ENCODE results near the gene PLA2G4E.

PLA2G4E gene

DNA sequence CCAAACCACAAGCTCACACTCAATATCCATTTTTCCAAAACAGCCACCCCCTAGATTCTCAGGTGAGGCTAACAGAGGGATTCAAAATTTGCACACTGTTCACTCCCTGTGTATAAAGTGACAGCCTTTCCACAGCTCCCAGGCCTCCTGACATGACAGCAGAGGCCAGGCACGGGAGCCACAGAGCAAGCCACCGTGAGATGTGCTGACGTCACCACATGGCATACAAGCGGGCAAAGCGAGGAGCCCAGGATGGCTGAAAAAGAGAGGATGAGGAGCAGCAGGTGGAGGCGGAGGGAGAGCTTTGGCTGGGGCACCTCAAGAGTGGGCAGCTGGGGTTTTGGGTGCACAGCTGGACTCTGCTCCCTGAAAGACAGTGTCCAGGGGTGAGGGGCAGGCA, 75.6 kb downstream of the PLA2G4E start:
- DNase-seq (ENCODE audit: insufficient read length, low spot score), result no peak
- no peak for FAIRE-seq
- TF ChIP-seq POLR2AphosphoS5 (IDR thresholded peaks at IDR 0.05; ENCODE audit: low read depth, low read length), result no peak
- no peak for TF ChIP-seq POLR2A (IDR thresholded peaks at IDR 0.05; ENCODE audit: low read depth, low read length)

DNA sequence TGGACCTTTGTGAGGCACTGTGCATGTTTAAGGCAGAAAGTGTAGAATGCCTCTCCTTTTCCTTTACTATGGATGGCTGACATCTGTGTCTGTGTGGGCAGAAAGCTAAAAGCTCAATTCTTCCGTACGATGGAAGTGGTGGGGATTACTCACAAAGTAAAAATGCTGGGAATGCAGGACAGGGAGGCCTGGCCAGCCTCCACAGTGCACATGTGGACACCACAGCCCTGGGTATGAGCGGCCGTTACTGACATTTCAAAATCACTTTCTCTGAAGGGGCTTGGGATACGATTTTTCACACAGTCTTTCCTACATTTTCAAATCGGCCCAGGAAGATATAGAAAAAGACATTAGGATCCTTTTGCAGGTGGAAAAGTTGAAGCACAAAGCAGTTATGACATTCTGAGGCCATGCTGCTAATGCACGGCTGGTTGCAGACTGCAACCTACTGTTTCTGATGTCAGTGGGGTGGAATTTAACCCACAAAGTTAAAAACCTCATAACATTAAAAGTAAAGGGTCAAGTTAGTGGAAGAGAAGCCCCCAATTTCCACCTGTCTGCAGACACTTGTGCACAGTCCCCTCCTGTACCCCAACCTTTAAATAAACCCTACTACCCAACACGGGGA, 76.4 kb downstream of the PLA2G4E start:
- TF ChIP-seq POU2F2 (IDR thresholded peaks at IDR 0.05; ENCODE audit: low read depth, low read length), result no peak
- DNase-seq (ENCODE audit: insufficient read length, low spot score) (no peak), FAIRE-seq (no peak)

DNA sequence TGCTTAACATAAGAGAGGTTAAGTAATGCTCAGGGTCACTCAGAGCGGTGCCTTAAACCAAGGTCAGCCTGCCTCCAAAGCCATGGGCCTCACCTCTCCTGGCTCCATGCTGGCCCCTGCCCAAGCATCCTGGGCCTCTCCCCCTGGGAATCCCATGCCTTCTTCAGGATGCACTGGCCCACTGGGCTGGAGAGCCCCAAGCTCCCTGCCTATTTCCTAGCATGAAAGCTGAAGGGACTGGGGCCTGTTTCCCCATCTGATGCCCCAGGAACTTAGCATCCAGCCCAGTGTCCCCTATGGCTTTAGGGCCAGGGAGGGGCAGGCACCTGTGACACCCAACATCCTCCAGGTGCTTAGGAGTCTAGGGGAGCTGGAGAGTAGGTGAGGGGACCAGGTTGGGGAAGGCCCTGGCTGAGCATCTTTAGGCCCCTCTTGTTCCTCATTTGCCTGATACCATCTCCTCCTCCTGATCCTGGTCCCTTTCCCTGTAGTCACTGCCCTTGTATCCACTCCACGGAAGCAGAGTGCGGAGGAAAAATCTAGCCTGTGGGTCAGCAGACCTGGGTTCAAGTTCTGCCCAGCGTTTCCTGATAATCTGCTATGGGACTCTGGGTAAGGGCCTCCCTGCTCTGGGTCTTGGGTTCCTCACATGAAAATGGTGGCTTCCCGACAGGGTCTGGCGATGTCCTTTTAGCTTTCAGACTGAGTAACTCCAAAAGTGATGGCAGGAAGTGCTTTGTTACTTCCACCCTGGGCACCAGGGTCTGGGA, 77.1 kb downstream of the PLA2G4E start:
- FAIRE-seq, result no peak
- TF ChIP-seq POLR2A (IDR thresholded peaks at IDR 0.05; ENCODE audit: low read depth, low read length), result 0 out of 2 replicates have a peak, but pooled peaks have one; percentile 2
- TF ChIP-seq POU2F2 (IDR thresholded peaks at IDR 0.05; ENCODE audit: low read depth, low read length), result no peak
- TF ChIP-seq PAX5 (IDR thresholded peaks at IDR 0.05; ENCODE audit: insufficient read depth, low read length, severe bottlenecking), result no peak

GRCh38 chr15:41942886-41943285, 78.0 kb downstream of the PLA2G4E start:
- DNase-seq (ENCODE audit: insufficient read length, low spot score) (no peak), FAIRE-seq (no peak)
- TF ChIP-seq POLR2AphosphoS5 (IDR thresholded peaks at IDR 0.05; ENCODE audit: low read depth, low read length), result no peak
- no peak for TF ChIP-seq PAX5 (IDR thresholded peaks at IDR 0.05; ENCODE audit: insufficient read depth, low read length, severe bottlenecking)
- TF ChIP-seq POU2F2 (IDR thresholded peaks at IDR 0.05; ENCODE audit: low read depth, low read length), result no peak
- no peak for TF ChIP-seq POLR2A (IDR thresholded peaks at IDR 0.05; ENCODE audit: low read depth, low read length)
- no peak for TF ChIP-seq SPI1 (IDR thresholded peaks at IDR 0.05; ENCODE audit: low read depth, low read length)
- no peak for TF ChIP-seq TAF1 (IDR thresholded peaks at IDR 0.05; ENCODE audit: low read depth, low read length)

More for the DNA sequence above, 77.1 kb downstream of the PLA2G4E start:
- no peak for DNase-seq (ENCODE audit: insufficient read length, low spot score)

GRCh38 chr15:41941644-41942415, 79.0 kb downstream of the PLA2G4E start:
- DNase-seq (ENCODE audit: insufficient read length, low spot score), result no peak
- TF ChIP-seq SPI1 (IDR thresholded peaks at IDR 0.05; ENCODE audit: low read depth, low read length), result no peak
- TF ChIP-seq PAX5 (IDR thresholded peaks at IDR 0.05; ENCODE audit: insufficient read depth, low read length, severe bottlenecking), result no peak
- no peak for TF ChIP-seq POU2F2 (IDR thresholded peaks at IDR 0.05; ENCODE audit: low read depth, low read length)
- TF ChIP-seq POLR2AphosphoS5 (IDR thresholded peaks at IDR 0.05; ENCODE audit: low read depth, low read length), result no peak
- TF ChIP-seq POLR2A (IDR thresholded peaks at IDR 0.05; ENCODE audit: low read depth, low read length), result no peak
- no peak for TF ChIP-seq TAF1 (IDR thresholded peaks at IDR 0.05; ENCODE audit: low read depth, low read length)
- no peak for FAIRE-seq

DNA sequence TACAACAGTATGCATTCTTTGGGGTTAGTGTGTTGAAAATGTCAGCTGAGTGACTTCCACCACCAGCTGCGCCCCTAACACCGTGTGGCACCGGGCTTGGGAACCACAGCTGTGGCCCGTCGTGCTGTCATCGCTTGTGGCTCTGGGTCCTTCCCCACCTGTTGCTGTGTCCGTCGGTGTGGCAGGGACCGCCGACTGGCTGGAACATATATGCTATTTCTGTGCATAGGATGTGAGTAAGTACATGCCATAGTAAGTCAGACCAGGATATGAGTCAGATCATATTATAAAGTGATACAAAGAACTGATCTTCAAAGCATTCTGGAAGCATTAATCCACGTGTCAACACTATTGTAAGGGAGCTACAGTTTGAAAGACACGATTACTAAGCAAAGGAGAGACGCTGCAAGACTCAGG, 80.4 kb downstream of the PLA2G4E start:
- FAIRE-seq (peak; percentile 5), DNase-seq (ENCODE audit: insufficient read length, low spot score) (no peak)
- TF ChIP-seq PAX5 (IDR thresholded peaks at IDR 0.05; ENCODE audit: insufficient read depth, low read length, severe bottlenecking) (no peak), POU2F2 (IDR thresholded peaks at IDR 0.05; ENCODE audit: low read depth, low read length) (no peak)

DNA sequence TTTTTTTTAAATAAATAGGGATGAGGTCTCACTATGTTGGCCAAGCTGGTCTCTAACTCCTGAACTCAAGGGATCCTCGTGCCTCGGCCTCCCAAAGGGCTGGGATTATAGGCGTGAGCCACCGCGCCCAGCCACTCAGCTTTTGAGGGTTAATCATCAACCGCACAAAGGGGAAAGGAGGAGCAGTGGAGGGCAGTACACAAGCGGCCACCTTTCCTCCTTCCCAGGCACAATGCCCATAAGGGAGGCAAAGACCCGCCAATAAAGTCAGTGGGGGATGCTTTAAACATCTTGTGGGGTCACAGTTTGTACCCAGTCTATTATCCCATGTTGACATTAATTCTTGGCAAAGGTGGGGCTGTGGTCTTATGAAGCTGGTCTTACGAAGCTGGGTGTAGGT, 80.9 kb downstream of the PLA2G4E start:
- FAIRE-seq (no peak), DNase-seq (ENCODE audit: insufficient read length, low spot score) (no peak)
- TF ChIP-seq POLR2AphosphoS5 (IDR thresholded peaks at IDR 0.05; ENCODE audit: low read depth, low read length) (0 out of 2 replicates have a peak, but pooled peaks have one; percentile 33), TAF1 (IDR thresholded peaks at IDR 0.05; ENCODE audit: low read depth, low read length) (no peak)

DNA sequence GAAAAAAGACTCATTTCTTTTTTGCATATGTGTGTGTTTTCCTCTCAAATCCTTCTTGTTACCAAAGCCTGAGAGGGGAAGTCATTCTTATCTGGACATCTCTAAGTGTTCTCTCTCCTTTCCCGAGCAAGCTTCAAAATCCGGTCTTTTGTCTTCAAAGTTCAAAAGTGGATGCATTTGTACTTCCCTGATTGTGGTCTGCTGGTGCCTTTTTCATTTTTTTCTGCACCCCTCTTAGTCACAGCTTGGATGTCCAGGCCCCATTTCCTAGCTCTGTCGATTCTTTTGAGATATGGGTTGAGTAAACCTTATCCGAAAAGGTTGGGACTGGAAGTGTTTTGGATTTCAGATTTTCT, 83.3 kb downstream of the PLA2G4E start:
- TF ChIP-seq SPI1 (IDR thresholded peaks at IDR 0.05; ENCODE audit: low read depth, low read length) (no peak), POU2F2 (IDR thresholded peaks at IDR 0.05; ENCODE audit: low read depth, low read length) (no peak), TAF1 (IDR thresholded peaks at IDR 0.05; ENCODE audit: low read depth, low read length) (no peak), PAX5 (IDR thresholded peaks at IDR 0.05; ENCODE audit: insufficient read depth, low read length, severe bottlenecking) (no peak), POLR2A (IDR thresholded peaks at IDR 0.05; ENCODE audit: low read depth, low read length) (no peak), POLR2AphosphoS5 (IDR thresholded peaks at IDR 0.05; ENCODE audit: low read depth, low read length) (no peak)
- no peak for DNase-seq (ENCODE audit: insufficient read length, low spot score)
- no peak for FAIRE-seq

- DNase-seq (ENCODE audit: insufficient read length, low spot score) (no peak), FAIRE-seq (peak; percentile 72)
- TF ChIP-seq POU2F2 (IDR thresholded peaks at IDR 0.05; ENCODE audit: low read depth, low read length) (no peak), POLR2AphosphoS5 (IDR thresholded peaks at IDR 0.05; ENCODE audit: low read depth, low read length) (peak; percentile 70), TAF1 (IDR thresholded peaks at IDR 0.05; ENCODE audit: low read depth, low read length) (no peak), PAX5 (IDR thresholded peaks at IDR 0.05; ENCODE audit: insufficient read depth, low read length, severe bottlenecking) (no peak), SPI1 (IDR thresholded peaks at IDR 0.05; ENCODE audit: low read depth, low read length) (no peak), POLR2A (IDR thresholded peaks at IDR 0.05; ENCODE audit: low read depth, low read length) (peak; percentile 68)
These were observed 83.9 kb downstream of the PLA2G4E start for GRCh38 chr15:41936649-41937567.
